ENCODE results near the gene PACS2.

DNA sequence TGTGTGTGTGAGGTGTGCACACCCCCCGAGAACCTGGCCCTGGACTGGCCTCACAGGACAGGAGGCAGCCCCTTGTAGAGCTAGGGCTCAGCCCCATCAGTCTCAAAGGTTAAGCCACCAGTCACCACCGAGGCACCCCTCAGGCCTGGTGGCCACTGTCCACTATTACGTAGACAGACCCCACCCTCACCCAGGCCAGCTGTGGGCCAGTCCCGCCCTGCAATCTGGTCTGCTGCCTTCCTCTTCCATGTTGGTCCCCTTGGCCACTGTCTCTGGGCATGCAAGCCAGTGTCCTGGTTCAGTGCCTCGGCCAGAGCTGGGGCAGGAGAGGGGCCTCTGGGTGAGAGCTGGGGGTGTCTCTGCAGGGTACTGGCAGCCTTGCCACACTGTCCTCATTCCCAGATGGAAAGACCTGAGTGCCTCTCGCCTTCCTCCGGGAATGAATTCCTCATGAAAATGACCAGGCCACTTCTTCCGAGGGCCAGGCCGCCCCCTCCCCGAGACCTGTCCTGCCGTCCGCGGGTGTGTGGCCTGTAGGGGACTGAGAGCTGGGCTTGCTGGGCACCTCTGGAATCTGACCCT is 82.9 kb downstream of the PACS2 start:
- TF ChIP-seq EZH2phosphoT487 (IDR thresholded peaks at IDR 0.05; ENCODE audit: insufficient read depth, low read depth) (no peak), EZH2 (IDR thresholded peaks at IDR 0.05; ENCODE audit: insufficient read depth, poor library complexity, severe bottlenecking) (no peak)

Data from GM23248 (cell line).